H1 (cell line): ENCODE results near the gene YIPF1. TPM values are rescaled to one million over a fixed set of nuclear protein-coding genes. Genes with fewer than 3 reads are reported as not detected.

Experiments used
- BRCA1 ChIP-seq: IDR thresholded peaks from 2 replicates; pipeline ENCODE4 v1.6.1; 2012; ENCODE audit warnings: low read depth, low read length, improper control_type of control experiment
- CHD7 ChIP-seq: fragments of 300-600 bp; sonication (generic); IDR thresholded peaks from 2 replicates; pipeline ENCODE4 v1.7.1; 2012; ENCODE audit warnings: low read length, moderate library complexity, mild to moderate bottlenecking, inconsistent platforms; ENCODE audit not compliant: insufficient replicate concordance
- CTBP2 ChIP-seq: IDR thresholded peaks from 2 replicates; pipeline ENCODE4 v1.7.0; 2011; ENCODE audit warnings: borderline replicate concordance, mild to moderate bottlenecking, moderate library complexity, mixed read lengths, low read length; ENCODE audit not compliant: insufficient read depth, insufficient read length
- GABPA ChIP-seq: IDR thresholded peaks from 2 replicates; pipeline ENCODE4 v1.6.1; 2011; ENCODE audit warnings: mild to moderate bottlenecking, low read length, moderate library complexity, borderline replicate concordance; ENCODE audit not compliant: insufficient read depth
- GTF2F1 ChIP-seq: IDR thresholded peaks from 2 replicates; pipeline ENCODE4 v1.6.1; 2012; ENCODE audit warnings: low read depth, low read length, improper control_type of control experiment, borderline replicate concordance
- HDAC2 ChIP-seq, 2 experiments: fragments of 300-600 bp in 1 of 2; sonication (generic) in 1 of 2; IDR thresholded peaks; 2 replicates each; pipeline ENCODE4 v1.6.1; 2011 to 2012; ENCODE audit warnings: low read depth in 2 of 2, low read length in 2 of 2, mild to moderate bottlenecking in 2 of 2, moderate library complexity in 2 of 2, borderline replicate concordance in 1 of 2, inconsistent platforms in 1 of 2
- HDAC6 ChIP-seq: IDR thresholded peaks from one replicate; pipeline ENCODE4 v1.7.1; 2012; ENCODE audit warnings: low read depth, mild to moderate bottlenecking, inconsistent platforms, low read length, moderate library complexity
- JUND ChIP-seq: IDR thresholded peaks from 2 replicates; pipeline ENCODE4 v1.6.1; 2011; ENCODE audit warnings: mild to moderate bottlenecking, improper control_type of control experiment, low read length
- KDM4A ChIP-seq: IDR thresholded peaks from one replicate; pipeline ENCODE4 v1.7.1; 2012; ENCODE audit warnings: low read depth, mild to moderate bottlenecking, moderate library complexity, low read length, inconsistent platforms; ENCODE audit not compliant: severe bottlenecking
- SIRT6 ChIP-seq: IDR thresholded peaks from one replicate; pipeline ENCODE4 v1.7.1; 2012; ENCODE audit warnings: low read length, inconsistent platforms
- TCF12 ChIP-seq: IDR thresholded peaks from 2 replicates; pipeline ENCODE4 v1.6.1; 2011; ENCODE audit warnings: low read depth, mild to moderate bottlenecking, low read length
- polyA plus RNA-seq, 7 experiments: library from polyadenylated mRNA; depleted of rRNA in 3 of 7; stranded (reverse) in 5 of 7; unstranded in 2 of 7; fragments of >200 nt in 5 of 7; fragments of 200-250 nt in 2 of 7; gene quantifications; 1 replicate in 5 of 7; 2 replicates in 1 of 7; 4 replicates in 1 of 7; pipeline versions ENCODE4 v1.2.1 to v1.2.3, GENCODE V29; 2011 to 2013; ENCODE audit warnings: missing spikeins in 2 of 7, mixed read lengths in 2 of 7
- total RNA-seq: library from RNA; stranded (reverse); fragmentation: NEBNext Ultra II Directional; extraction: Animal tissue kit (Norgen Biotek cat#: 25700); gene quantifications from 2 replicates; pipeline ENCODE4 v1.2.1, GENCODE V29; 2021

YIPF1 gene
- total and polyA plus RNA-seq, 2 of the 8 experiments (the other 6 are each of a cell fraction or from before 2014, with no cell fraction given) = 31.8 to 53.7 TPM

GRCh38 chr1:53860967-53861411 is 28.6 kb downstream of the YIPF1 start (continued):
- no peak for TF ChIP-seq CHD7
- TF ChIP-seq KDM4A = no peak
- TF ChIP-seq HDAC2 (IDR thresholded peaks at IDR 0.05; ENCODE audit: borderline replicate concordance in 1 of 2, low read depth in 2 of 2, low read length in 2 of 2) = 0 out of 4 replicates have a peak, but pooled peaks of 1 of the 2 experiments have one; percentile 17
- TF ChIP-seq JUND = 0 out of 2 replicates have a peak, but pooled peaks have one; percentile 8
- TF ChIP-seq HDAC6 = no peak
- no peak for TF ChIP-seq GTF2F1
- 0 out of 2 replicates have a peak, but pooled peaks have one; percentile 82 for TF ChIP-seq TCF12
- TF ChIP-seq BRCA1 = no peak
- TF ChIP-seq CTBP2 = no peak
- TF ChIP-seq GABPA = no peak
- TF ChIP-seq SIRT6 = no peak
